B cell (primary cell): ENCODE data around the gene CASP1. TPM values are rescaled to one million over a fixed set of nuclear protein-coding genes. Genes with fewer than 3 reads are reported as not detected.

Source experiments
- ATAC-seq: fragments of 200-7000 bp; cut with Tn5 transposase; one replicate; pipeline ENCODE4 v1.10.0; 2021; ENCODE audit warnings: low read depth, mild to moderate bottlenecking, moderate number of reproducible peaks, moderate library complexity
- CTCF ChIA-PET: fragments of 350-600 bp; sonication (Branson Sonifier 250); formaldehyde crosslinking; loops from one replicate; lab custom pipeline; 2021; ENCODE audit warnings: antibody characterized with exemption, inconsistent platforms; lab: Charles Lee
- POLR2A ChIA-PET: fragments of 350-600 bp; sonication (Branson Sonifier 250); formaldehyde crosslinking; loops from one replicate; lab custom pipeline; 2021; ENCODE audit warnings: antibody characterized with exemption; lab: Charles Lee
- DNase-seq: peaks from one replicate; pipeline ENCODE4 v3.0.0; 2013
- H2AFZ ChIP-seq: 2 replicates; pipeline ENCODE4 v1.6.1; 2012; ENCODE audit warnings: mild to moderate bottlenecking, low read depth, low read length; ENCODE audit not compliant: insufficient read depth, poor library complexity, severe bottlenecking
- H3K27ac ChIP-seq, 2 donors: 1 replicate in 1 of 2; 2 replicates in 1 of 2; pipeline ENCODE4 v1.5.1; 2012 to 2013; ENCODE audit warnings: low read length in 2 of 2, mild to moderate bottlenecking in 2 of 2, moderate library complexity in 1 of 2
- H3K27me3 ChIP-seq, 4 experiments: fragments of 200-600 bp in 1 of 4; sonication (generic) in 1 of 4; replicated peaks in 1 of 4; 1 replicate in 2 of 4; 2 replicates in 2 of 4; pipeline versions ENCODE4 v1.6.1 to v1.7.0; 2013 to 2016; ENCODE audit warnings: low read length in 3 of 4, mild to moderate bottlenecking in 2 of 4, mixed read lengths in 1 of 4, moderate library complexity in 1 of 4; ENCODE audit not compliant: insufficient read depth in 4 of 4, control insufficient read depth in 3 of 4; ENCODE audit errors: control extremely low read depth in 1 of 4
- H3K36me3 ChIP-seq, 2 experiments: replicated peaks in 1 of 2; 1 replicate in 1 of 2; 2 replicates in 1 of 2; pipeline versions ENCODE4 v1.6.1 to v1.7.1; 2013; ENCODE audit warnings: low read length in 1 of 2; ENCODE audit not compliant: insufficient read depth in 2 of 2, control insufficient read depth in 1 of 2; ENCODE audit errors: control extremely low read depth in 1 of 2, extremely low read depth in 1 of 2
- H3K4me1 ChIP-seq, 2 donors: fragments of 200-600 bp in 1 of 2; sonication (generic) in 1 of 2; 1 replicate in 1 of 2; 2 replicates in 1 of 2; pipeline versions ENCODE4 v1.5.1 to v1.6.1; 2013 to 2017; ENCODE audit warnings: low read length in 2 of 2; ENCODE audit not compliant: control insufficient read depth in 2 of 2, insufficient read depth in 2 of 2
- H3K4me2 ChIP-seq: replicated peaks from 2 replicates; pipeline ENCODE3; 2012; ENCODE audit warnings: mild to moderate bottlenecking, low read depth, low read length; ENCODE audit not compliant: poor library complexity, severe bottlenecking
- H3K4me3 ChIP-seq, 5 experiments: fragments of 200-600 bp in 1 of 5; sonication (generic) in 1 of 5; 1 replicate in 3 of 5; 2 replicates in 2 of 5; pipeline versions ENCODE4 v1.5.1 to v1.7.0; 2011 to 2016; ENCODE audit warnings: low read length in 4 of 5, mild to moderate bottlenecking in 4 of 5, low read depth in 2 of 5, control low read depth in 1 of 5, moderate library complexity in 1 of 5; ENCODE audit not compliant: insufficient read depth in 1 of 5; ENCODE audit errors: control extremely low read depth in 1 of 5, extremely low read depth in 1 of 5
- H3K79me2 ChIP-seq: fragments of 200-600 bp; sonication (generic); one replicate; pipeline ENCODE4 v1.6.0; 2016; ENCODE audit warnings: low read length; ENCODE audit not compliant: control insufficient read depth, insufficient read depth
- H3K9ac ChIP-seq: fragments of 200-600 bp; sonication (generic); 2 replicates; pipeline ENCODE4 v1.6.1; 2017; ENCODE audit warnings: mild to moderate bottlenecking, low read length, moderate library complexity
- H3K9me3 ChIP-seq, 3 donors: one replicate each; pipeline versions ENCODE4 v1.6.1 to v1.7.1; 2013; ENCODE audit warnings: low read length in 2 of 3; ENCODE audit not compliant: control insufficient read depth in 2 of 3, insufficient read depth in 1 of 3; ENCODE audit errors: control extremely low read depth in 1 of 3
- H4K20me1 ChIP-seq: 2 replicates; pipeline ENCODE4 v1.6.0; 2012; ENCODE audit warnings: mild to moderate bottlenecking, low read length; ENCODE audit not compliant: insufficient read depth, control insufficient read depth, poor library complexity, severe bottlenecking
- H3K27ac Mint-ChIP-seq: one replicate; pipeline ENCODE4 v1.8.0; 2021; ENCODE audit warnings: mixed read lengths
- H3K27me3 Mint-ChIP-seq: one replicate; pipeline ENCODE4 v1.8.0; 2021; ENCODE audit warnings: mixed read lengths
- H3K4me1 Mint-ChIP-seq: one replicate; pipeline ENCODE4 v1.8.0; 2021; ENCODE audit warnings: mixed read lengths
- H3K4me3 Mint-ChIP-seq: one replicate; pipeline ENCODE4 v1.8.0; 2021; ENCODE audit warnings: mixed read lengths
- H3K9me3 Mint-ChIP-seq: one replicate; pipeline ENCODE4 v1.8.0; 2022; ENCODE audit warnings: mixed read lengths; ENCODE audit not compliant: insufficient read depth
- CTCF ChIP-seq: fragments of 200-600 bp; IDR thresholded peaks from one replicate; pipeline ENCODE4 v1.8.0; 2022; ENCODE audit warnings: antibody characterized with exemption, mild to moderate bottlenecking
- EZH2 ChIP-seq: IDR thresholded peaks from 2 replicates; pipeline ENCODE4 v1.6.1; 2012; ENCODE audit warnings: borderline replicate concordance, low read depth, mild to moderate bottlenecking, moderate library complexity, low read length; ENCODE audit not compliant: insufficient read depth, poor library complexity, severe bottlenecking
- WGBS: methylation state at CpG from one replicate; pipeline ENCODE4 v1.1.5; 2013; ENCODE audit warnings: missing lambda C conversion rate; ENCODE audit not compliant: insufficient coverage; 5-methylcytosine and 5-hydroxymethylcytosine counted together
- intact Hi-C: fragments of 100-400 bp; cut with micrococcal nuclease; formaldehyde crosslinking; loops from one replicate; pipeline ENCODE4 v1.10.0; 2022
- polyA plus RNA-seq: library from polyadenylated mRNA; depleted of rRNA; stranded (reverse); fragments of >200 nt; gene quantifications from 2 replicates; pipeline ENCODE4 v1.2.3, GENCODE V29; 2012
- total RNA-seq, 2 donors: library from RNA; stranded (reverse); fragments of 120-200 nt in 1 of 2; gene quantifications; 1 replicate in 1 of 2; 2 replicates in 1 of 2; pipeline versions ENCODE4 v1.2.3 to v1.2.4, GENCODE V29; 2013 to 2022

The CASP1 gene
- total and polyA plus RNA-seq, 2 donors (not counting 1 experiment from before 2014, with no cell fraction given), result 28.4 to 31.9 TPM

GRCh38 chr11:104995001-104995408, 39.9 kb downstream of the CASP1 start:
- H3K4me1 ChIP-seq, result no peaks in the 10 kb centered on the region
- ChIA-PET CTCF (no interaction called here), POLR2A (no interaction called here)
- no peak for TF ChIP-seq CTCF
- no peak for TF ChIP-seq EZH2
- no peak overlapping the region for H2AFZ ChIP-seq
- no peaks in the 10 kb centered on the region for H3K27me3 ChIP-seq
- H3K4me2 ChIP-seq, result no peak overlapping the region
- Mint-ChIP-seq H3K9me3 (no peaks in the 10 kb centered on the region), H3K27me3 (peaks cover 7% of the 10 kb centered on the region), H3K4me1 (no peaks in the 10 kb centered on the region), H3K4me3 (no peak overlapping the region), H3K27ac (no peak overlapping the region)
- no peaks in the 10 kb centered on the region for H4K20me1 ChIP-seq
- no peak overlapping the region for H3K9ac ChIP-seq
- H3K4me3 ChIP-seq, result no peak overlapping the region
- intact Hi-C loops, result no loop called here
- no peak for ATAC-seq
- no peak for DNase-seq
- H3K27ac ChIP-seq, result no peak overlapping the region
- 75% methylated on average over 2 of the region's 2 CpGs for WGBS
- H3K79me2 ChIP-seq, result no peaks in the 10 kb centered on the region
- peaks cover 0 to 3% (median 0%) of the 10 kb centered on the region in 3 donors for H3K9me3 ChIP-seq
- no peaks in the 10 kb centered on the region for H3K36me3 ChIP-seq

GRCh38 chr11:104992781-104993180, 42.2 kb downstream of the CASP1 start:
- ChIA-PET POLR2A (no interaction called here), CTCF (no interaction called here)
- H3K36me3 ChIP-seq, result no peaks in the 10 kb centered on the region
- H3K9me3 ChIP-seq, result peaks cover 0 to 3% (median 0%) of the 10 kb centered on the region in 3 donors
- H4K20me1 ChIP-seq, result no peaks in the 10 kb centered on the region
- no peak for TF ChIP-seq CTCF
- no peak for TF ChIP-seq EZH2
- no peak overlapping the region for H3K9ac ChIP-seq
- intact Hi-C loops, result no loop called here
- H2AFZ ChIP-seq, result no peak overlapping the region
- H3K27ac Mint-ChIP-seq, result no peak overlapping the region
- no CpG with 5 or more reads among the region's 1 CpG for WGBS
- no peak overlapping the region for H3K4me3 ChIP-seq
- DNase-seq (no peak), ATAC-seq (no peak)
- no peak overlapping the region for H3K4me3 Mint-ChIP-seq
- no peaks in the 10 kb centered on the region for H3K79me2 ChIP-seq
- no peaks in the 10 kb centered on the region for H3K27me3 ChIP-seq
- no peak overlapping the region for H3K27ac ChIP-seq
- peaks cover 5% of the 10 kb centered on the region for H3K9me3 Mint-ChIP-seq
- peaks cover 17% of the 10 kb centered on the region for H3K27me3 Mint-ChIP-seq
- no peaks in the 10 kb centered on the region for H3K4me1 Mint-ChIP-seq
- H3K4me1 ChIP-seq, result no peaks in the 10 kb centered on the region
- H3K4me2 ChIP-seq, result no peak overlapping the region
